Right lobe of liver (tissue), 6 donors: ENCODE results near the gene INVS. TPM values are rescaled to one million over a fixed set of nuclear protein-coding genes. Genes with fewer than 3 reads are reported as not detected.

Experiments
- ATAC-seq, 4 donors: fragments of 200-7000 bp; cut with Tn5 transposase; one replicate each; pipeline ENCODE4 v1.9.1; 2020; ENCODE audit warnings: mild to moderate bottlenecking in 4 of 4, moderate library complexity in 4 of 4
- DNase-seq, 3 donors: peaks; one replicate each; pipeline ENCODE4 v3.0.0-alpha.2; 2020
- H3K27ac ChIP-seq, 3 donors: fragments of 200-600 bp; one replicate each; pipeline ENCODE4 v1.8.0; 2022
- H3K27me3 ChIP-seq, 2 donors: fragments of 200-600 bp; one replicate each; pipeline ENCODE4 v1.8.0; 2022
- H3K36me3 ChIP-seq, 4 donors: fragments of 200-600 bp; sonication (generic) in 1 of 4; one replicate each; pipeline versions ENCODE4 v1.5.1 to v1.8.0; 2017 to 2022; ENCODE audit warnings: control low read depth in 1 of 4
- H3K4me1 ChIP-seq, 4 donors: fragments of 200-600 bp; sonication (generic) in 1 of 4; one replicate each; pipeline versions ENCODE4 v1.5.1 to v1.8.0; 2017 to 2022; ENCODE audit warnings: control low read depth in 1 of 4
- H3K4me3 ChIP-seq, 3 donors: fragments of 200-600 bp; one replicate each; pipeline ENCODE4 v1.8.0; 2022
- H3K9me3 ChIP-seq, 4 donors: fragments of 200-600 bp; sonication (generic) in 1 of 4; one replicate each; pipeline versions ENCODE4 v1.5.1 to v1.8.0; 2017 to 2022; ENCODE audit warnings: control low read depth in 1 of 4
- POLR2A ChIP-seq: fragments of 450-650 bp; IDR thresholded peaks from one replicate; pipeline ENCODE4 v1.6.1; 2017; ENCODE audit warnings: antibody characterized with exemption, mild to moderate bottlenecking
- WGBS: methylation state at CpG from one replicate; pipeline ENCODE4 v1.1.6; 2018; ENCODE audit warnings: low coverage, low lambda C conversion rate; ENCODE audit not compliant: insufficient coverage; ENCODE audit errors: missing lambda C conversion rate; 5-methylcytosine and 5-hydroxymethylcytosine counted together
- intact Hi-C, 2 donors: fragments of 100-400 bp; cut with DNase I; formaldehyde crosslinking; loops; one replicate each; pipeline versions ENCODE4 v1.11.2 to v1.14.1; 2022
- total RNA-seq, 6 experiments: library from RNA; depleted of rRNA in 2 of 6; stranded (reverse); fragments of >200 nt in 2 of 6; fragmentation: NEBNext Ultra II Directional in 3 of 6; extraction: Animal tissue kit (Norgen Biotek cat#: 25700) in 3 of 6; gene quantifications; one replicate each; pipeline versions ENCODE4 v1.1.0 to v1.2.4, GENCODE V29; 2016 to 2023
- TF ChIP-seq, protein P1 (sequence below), 4 donors: fragments of 200-600 bp in 3 of 4; fragments of 450-650 bp in 1 of 4; IDR thresholded peaks; one replicate each; pipeline versions ENCODE4 v1.5.1 to v1.8.0; 2016 to 2022; ENCODE audit warnings: antibody characterized with exemption in 4 of 4, mild to moderate bottlenecking in 2 of 4
- donor health status: DM: no; HTN: yes; CAD: no.
- donor health status: DM: no; HTN: no; CAD: no.
- donor health status: DM: no; HTN: no; CAD: no.
- donor health status: DM: no; HTN: yes; CAD: no.
- donor health status: DM: no; HTN: yes; CAD: no.

Gene INVS
- total RNA-seq, 6 experiments from 2014 or later: 10.6 to 23.2 (median 16.8) TPM

DNA sequence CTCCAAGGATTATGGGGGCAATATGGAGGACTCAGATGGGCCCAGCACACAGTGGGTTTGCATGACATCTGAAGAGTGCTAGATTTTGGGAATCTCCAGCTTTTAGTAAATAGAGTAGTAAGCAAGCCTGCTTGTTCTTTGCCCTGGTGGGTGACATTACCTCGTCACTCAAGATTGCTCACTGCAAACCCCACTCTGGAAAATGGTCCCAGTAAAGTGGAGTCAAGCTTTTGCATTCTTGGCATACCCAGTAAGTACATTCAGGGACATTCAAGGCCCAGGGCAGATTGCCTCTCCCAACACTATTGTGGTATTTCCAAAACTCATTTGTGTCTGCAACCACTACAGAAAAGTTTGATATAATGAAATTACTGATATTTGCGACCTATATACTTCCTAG lies 118.5 kb downstream of the INVS start:
- intact Hi-C loops: no loop called here
- no peak overlapping the region for H3K27ac ChIP-seq
- no peak overlapping the region for H3K4me3 ChIP-seq
- H3K4me1 ChIP-seq: no peaks in the 10 kb centered on the region
- ATAC-seq (no peak), DNase-seq (no peak)
- H3K36me3 ChIP-seq: no peaks in the 10 kb centered on the region
- H3K27me3 ChIP-seq: no peaks in the 10 kb centered on the region
- 95% methylated on average over 2 of the region's 2 CpGs for WGBS
- TF ChIP-seq, protein P1, sequence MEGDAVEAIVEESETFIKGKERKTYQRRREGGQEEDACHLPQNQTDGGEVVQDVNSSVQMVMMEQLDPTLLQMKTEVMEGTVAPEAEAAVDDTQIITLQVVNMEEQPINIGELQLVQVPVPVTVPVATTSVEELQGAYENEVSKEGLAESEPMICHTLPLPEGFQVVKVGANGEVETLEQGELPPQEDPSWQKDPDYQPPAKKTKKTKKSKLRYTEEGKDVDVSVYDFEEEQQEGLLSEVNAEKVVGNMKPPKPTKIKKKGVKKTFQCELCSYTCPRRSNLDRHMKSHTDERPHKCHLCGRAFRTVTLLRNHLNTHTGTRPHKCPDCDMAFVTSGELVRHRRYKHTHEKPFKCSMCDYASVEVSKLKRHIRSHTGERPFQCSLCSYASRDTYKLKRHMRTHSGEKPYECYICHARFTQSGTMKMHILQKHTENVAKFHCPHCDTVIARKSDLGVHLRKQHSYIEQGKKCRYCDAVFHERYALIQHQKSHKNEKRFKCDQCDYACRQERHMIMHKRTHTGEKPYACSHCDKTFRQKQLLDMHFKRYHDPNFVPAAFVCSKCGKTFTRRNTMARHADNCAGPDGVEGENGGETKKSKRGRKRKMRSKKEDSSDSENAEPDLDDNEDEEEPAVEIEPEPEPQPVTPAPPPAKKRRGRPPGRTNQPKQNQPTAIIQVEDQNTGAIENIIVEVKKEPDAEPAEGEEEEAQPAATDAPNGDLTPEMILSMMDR (IDR thresholded peaks at IDR 0.05): no peak
- no peak for TF ChIP-seq POLR2A
- no peaks in the 10 kb centered on the region for H3K9me3 ChIP-seq

DNA sequence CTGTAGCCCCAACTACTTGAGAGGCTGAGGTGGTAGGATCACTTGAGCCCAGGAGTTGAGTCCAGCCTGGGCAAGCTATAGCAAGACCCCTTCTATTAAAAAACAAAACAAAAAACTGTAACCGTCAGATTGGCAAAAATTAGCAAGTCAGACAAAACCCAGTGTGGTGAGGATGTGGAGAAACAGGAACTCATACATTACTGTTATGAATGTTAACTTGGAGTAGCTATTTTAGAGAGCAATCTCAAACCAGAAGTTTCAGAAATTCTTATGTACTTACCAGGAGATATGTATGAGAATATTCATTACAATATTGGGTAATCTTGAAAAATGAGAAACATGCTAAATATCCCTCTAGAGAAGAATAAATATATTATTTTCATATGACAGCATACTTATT lies 120.3 kb downstream of the INVS start:
- H3K4me1 ChIP-seq: no peaks in the 10 kb centered on the region
- WGBS: 71% methylated on average over 1 of the region's 1 CpG
- H3K27me3 ChIP-seq: no peaks in the 10 kb centered on the region
- intact Hi-C loops: no loop called here
- no peak overlapping the region for H3K27ac ChIP-seq
- no peak for TF ChIP-seq POLR2A
- TF ChIP-seq, protein P1 (IDR thresholded peaks at IDR 0.05): no peak
- no peaks in the 10 kb centered on the region for H3K9me3 ChIP-seq
- no peaks in the 10 kb centered on the region for H3K36me3 ChIP-seq
- DNase-seq: no peak
- no peak overlapping the region for H3K4me3 ChIP-seq
- no peak for ATAC-seq

DNA sequence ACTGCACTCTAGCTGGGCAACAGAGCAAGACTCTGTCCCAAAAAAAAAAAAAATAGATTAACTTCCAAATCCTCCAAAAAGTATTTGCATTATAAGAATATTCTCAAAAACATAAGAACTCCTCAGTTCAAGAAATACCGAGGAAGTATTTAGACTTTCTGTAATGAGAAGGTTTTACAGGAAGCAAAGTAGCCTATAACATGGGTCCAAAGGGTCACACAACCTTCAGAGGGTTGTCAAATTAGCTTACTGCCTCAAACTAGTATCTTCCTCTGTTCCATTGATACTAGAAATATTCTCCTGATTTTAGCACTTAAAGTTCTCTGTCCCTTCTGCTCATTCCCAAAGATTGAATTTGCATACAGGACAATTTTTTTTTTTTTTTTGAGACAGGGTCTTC lies 121.9 kb downstream of the INVS start:
- Histone ChIP-seq H3K36me3 (peaks cover 0 to under 1% (median 0%) of the 10 kb centered on the region in 4 donors), H3K27me3 (no peaks in the 10 kb centered on the region), H3K27ac (no peak overlapping the region), H3K9me3 (no peaks in the 10 kb centered on the region), H3K4me3 (no peak overlapping the region), H3K4me1 (no peaks in the 10 kb centered on the region)
- TF ChIP-seq, protein P1 (IDR thresholded peaks at IDR 0.05): no peak
- TF ChIP-seq POLR2A: no peak
- DNase-seq (no peak), ATAC-seq (no peak)
- intact Hi-C loops: loop anchor here in 1 of 2 donors (10.0 kb wide), 1 partner anchor 196 kb away; no protein-coding TSS in a partner anchor
- WGBS: 100% methylated on average over 1 of the region's 1 CpG

DNA sequence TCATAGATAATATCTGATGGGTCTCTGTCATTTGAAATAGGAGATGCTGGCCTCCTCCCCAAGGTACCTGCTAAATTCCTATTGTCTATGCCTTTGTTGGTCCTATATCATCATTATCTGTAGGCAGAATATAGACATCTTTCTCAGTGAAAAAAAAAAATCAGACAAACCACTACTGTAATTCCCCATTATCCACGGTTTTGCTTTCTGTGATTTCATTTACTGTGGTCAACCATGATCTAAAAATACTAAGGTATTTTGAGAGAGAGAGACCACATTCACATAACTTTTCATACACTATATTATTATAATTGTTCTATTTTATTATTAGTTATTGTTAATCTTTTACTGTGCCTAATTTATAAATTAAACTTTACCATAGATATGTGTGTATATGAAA lies 122.5 kb downstream of the INVS start:
- H3K36me3 ChIP-seq: peaks cover 0 to 6% (median 0%) of the 10 kb centered on the region in 4 donors
- intact Hi-C loops: loop anchor here in 1 of 2 donors (10.0 kb wide), 1 partner anchor 197 kb away; no protein-coding TSS in a partner anchor

More for the DNA sequence above, 122.5 kb downstream of the INVS start:
- H3K27me3 ChIP-seq: no peaks in the 10 kb centered on the region
- TF ChIP-seq, protein P1 (IDR thresholded peaks at IDR 0.05): no peak
- TF ChIP-seq POLR2A: no peak
- H3K27ac ChIP-seq: no peak overlapping the region
- no peaks in the 10 kb centered on the region for H3K4me1 ChIP-seq
- DNase-seq: no peak
- ATAC-seq: no peak
- no peak overlapping the region for H3K4me3 ChIP-seq
- no peaks in the 10 kb centered on the region for H3K9me3 ChIP-seq
- 50% methylated on average over 1 of the region's 1 CpG for WGBS
